ENCODE measurements around the gene TMPRSS4. TPM values are rescaled to one million over a fixed set of nuclear protein-coding genes. Genes with fewer than 3 reads are reported as not detected.

The TMPRSS4 gene
- total RNA-seq, 4 donors from 2014 or later: 224 to 423 (median 248) TPM

DNA sequence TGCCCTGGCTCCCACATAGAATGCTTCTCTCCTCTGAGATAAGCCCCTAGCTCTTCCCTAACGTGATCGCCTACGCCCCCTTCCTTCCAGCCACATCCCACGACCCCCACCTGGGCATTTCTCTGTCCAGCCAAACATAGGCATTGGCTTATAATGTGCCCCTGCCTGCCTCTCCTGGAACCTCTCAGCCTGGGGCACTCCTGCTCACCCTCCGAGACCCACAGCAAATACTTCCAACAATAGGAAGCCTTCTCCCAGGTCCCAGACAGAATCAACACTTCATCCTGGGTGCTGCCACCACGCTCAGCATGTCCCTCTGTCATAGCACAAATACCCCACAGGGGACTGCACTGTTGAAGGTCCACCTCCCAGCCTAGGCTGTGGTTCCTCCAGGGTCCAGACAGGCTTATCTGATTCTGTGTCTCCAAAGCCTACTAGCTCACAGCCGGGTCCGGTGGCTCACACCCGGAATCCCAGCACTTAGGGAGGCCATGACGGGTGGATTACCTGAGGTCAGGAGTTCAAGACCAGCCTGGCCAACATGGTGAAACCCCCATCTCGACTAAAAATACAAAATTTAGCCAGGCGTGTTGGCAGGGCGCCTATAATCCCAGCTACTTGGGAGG is 24.2 kb upstream of the TMPRSS4 start:
- in situ Hi-C loops (cut with MboI; ENCODE audit: low pct_ligation_motif_present in 1 of 4, low pct_unique_long_range_greater_than_20kb in 1 of 4, low sequenced_read_pairs in 3 of 4): loop anchor here (10.0 to 25.0 kb wide), 7 partner anchors 98 to 615 kb away; partner anchors contain the start of gene FXYD2 (in 1 of the 4)
- peaks cover 0 to 3% (median 0%) of the 10 kb centered on the region in 4 donors for H3K4me1 ChIP-seq
- intact Hi-C loops (cut with DNase I; ENCODE audit: low total_unique reads): no loop called here
- no peak overlapping the region for H3K27ac ChIP-seq
- H3K4me3 ChIP-seq: no peak overlapping the region
- DNase-seq: peak; percentile 7
- no peaks in the 10 kb centered on the region for H3K9me3 ChIP-seq
- no peaks in the 10 kb centered on the region for H3K27me3 ChIP-seq
- TF ChIP-seq POLR2A (IDR thresholded peaks at IDR 0.05): no peak
- no peak for TF ChIP-seq EP300 (IDR thresholded peaks at IDR 0.05; ENCODE audit: low read depth)
- TF ChIP-seq, protein P1, sequence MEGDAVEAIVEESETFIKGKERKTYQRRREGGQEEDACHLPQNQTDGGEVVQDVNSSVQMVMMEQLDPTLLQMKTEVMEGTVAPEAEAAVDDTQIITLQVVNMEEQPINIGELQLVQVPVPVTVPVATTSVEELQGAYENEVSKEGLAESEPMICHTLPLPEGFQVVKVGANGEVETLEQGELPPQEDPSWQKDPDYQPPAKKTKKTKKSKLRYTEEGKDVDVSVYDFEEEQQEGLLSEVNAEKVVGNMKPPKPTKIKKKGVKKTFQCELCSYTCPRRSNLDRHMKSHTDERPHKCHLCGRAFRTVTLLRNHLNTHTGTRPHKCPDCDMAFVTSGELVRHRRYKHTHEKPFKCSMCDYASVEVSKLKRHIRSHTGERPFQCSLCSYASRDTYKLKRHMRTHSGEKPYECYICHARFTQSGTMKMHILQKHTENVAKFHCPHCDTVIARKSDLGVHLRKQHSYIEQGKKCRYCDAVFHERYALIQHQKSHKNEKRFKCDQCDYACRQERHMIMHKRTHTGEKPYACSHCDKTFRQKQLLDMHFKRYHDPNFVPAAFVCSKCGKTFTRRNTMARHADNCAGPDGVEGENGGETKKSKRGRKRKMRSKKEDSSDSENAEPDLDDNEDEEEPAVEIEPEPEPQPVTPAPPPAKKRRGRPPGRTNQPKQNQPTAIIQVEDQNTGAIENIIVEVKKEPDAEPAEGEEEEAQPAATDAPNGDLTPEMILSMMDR (IDR thresholded peaks at IDR 0.05): no peak
- 78% methylated on average over 13 of the region's 13 CpGs; no CpG with 5 or more reads in 1 of the 2 donors for WGBS, 2 donors (ENCODE audit: low coverage in 1 of 2)
- no peaks in the 10 kb centered on the region for H3K36me3 ChIP-seq

DNA sequence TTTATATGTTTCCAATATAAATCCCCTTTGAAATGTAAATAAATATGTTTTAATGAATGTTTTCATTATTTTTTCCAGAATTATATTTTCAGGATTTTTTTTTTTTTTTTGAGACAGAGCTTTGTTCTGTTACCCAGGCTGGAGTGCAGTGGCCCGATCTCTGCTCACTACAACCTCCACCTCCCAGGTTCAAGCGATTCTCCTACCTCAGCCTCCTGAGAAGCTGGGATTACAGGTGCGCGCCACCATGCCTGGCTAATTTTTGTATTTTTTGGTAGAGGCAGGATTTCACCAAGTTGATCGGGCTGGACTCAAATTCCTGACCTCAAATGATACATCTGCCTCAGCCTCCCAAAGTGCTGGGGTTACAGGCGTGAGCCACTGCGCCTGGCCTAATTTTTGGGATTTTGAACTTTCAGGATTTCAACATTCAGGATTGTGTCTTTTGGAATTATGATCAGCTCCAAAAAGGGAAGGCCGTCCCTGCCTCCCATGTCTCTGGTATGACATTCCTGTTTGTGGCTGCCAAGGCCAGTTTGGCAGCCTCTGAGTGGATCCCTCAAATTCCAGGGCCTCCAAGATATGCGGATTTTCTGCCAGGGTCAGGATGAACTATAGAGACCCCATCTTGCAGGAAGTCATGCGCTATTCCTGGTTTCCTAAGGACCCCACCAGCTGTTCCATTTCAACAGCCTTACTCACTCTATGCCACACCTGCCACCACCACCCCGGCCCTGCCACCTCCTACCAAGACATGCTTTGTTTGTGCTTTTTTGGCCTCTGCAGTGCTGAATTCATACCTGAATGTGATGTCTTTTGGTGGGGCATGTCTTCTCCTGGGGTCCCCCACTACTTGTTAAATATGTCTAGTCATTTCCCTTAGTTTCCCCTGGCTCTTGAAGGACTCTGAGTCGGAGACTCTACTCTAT is 21.9 kb upstream of the TMPRSS4 start:
- 90 to 95% methylated on average over 2 to 12 of the region's 12 CpGs for WGBS, 2 donors (ENCODE audit: low coverage in 1 of 2)
- Histone ChIP-seq H3K36me3 (no peaks in the 10 kb centered on the region), H3K27ac (no peak overlapping the region), H3K9me3 (no peaks in the 10 kb centered on the region), H3K4me1 (peaks cover 0 to 3% (median 0%) of the 10 kb centered on the region in 4 donors), H3K27me3 (no peaks in the 10 kb centered on the region), H3K4me3 (no peak overlapping the region)
- intact Hi-C loops (cut with DNase I; ENCODE audit: low total_unique reads) (no loop called here), in situ Hi-C loops (cut with MboI; ENCODE audit: low pct_ligation_motif_present in 1 of 4, low pct_unique_long_range_greater_than_20kb in 1 of 4, low sequenced_read_pairs in 3 of 4) (loop anchor here (10.0 to 25.0 kb wide), 7 partner anchors 100 to 618 kb away; partner anchors contain the start of gene FXYD2 (in 1 of the 4))
- TF ChIP-seq POLR2A (IDR thresholded peaks at IDR 0.05) (no peak), POLR2AphosphoS5 (IDR thresholded peaks at IDR 0.05) (no peak), EP300 (IDR thresholded peaks at IDR 0.05; ENCODE audit: low read depth) (no peak)
- TF ChIP-seq, protein P1 (IDR thresholded peaks at IDR 0.05): no peak
- DNase-seq: peak; percentile 3

DNA sequence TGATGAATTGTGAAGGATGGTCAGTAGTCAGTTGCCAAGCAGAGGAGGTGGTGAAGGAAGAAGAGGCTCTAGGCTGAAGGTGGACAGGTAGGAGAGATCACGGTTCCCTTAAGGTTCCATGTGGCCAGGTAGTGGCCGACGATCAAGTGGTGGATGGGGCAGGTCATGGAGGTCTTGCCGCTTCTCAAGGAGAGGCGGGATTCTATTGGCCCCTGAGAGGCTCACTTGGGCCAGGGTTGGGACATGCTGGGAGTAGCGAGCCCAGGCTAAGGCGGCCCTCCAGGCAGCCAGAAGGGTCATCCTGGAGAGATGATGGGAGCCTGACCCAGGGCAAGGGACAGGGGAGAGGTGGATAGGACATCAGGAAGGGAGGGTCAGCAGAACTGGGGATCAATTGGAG is 20.9 kb upstream of the TMPRSS4 start:
- no peaks in the 10 kb centered on the region for H3K9me3 ChIP-seq
- no peak overlapping the region for H3K4me3 ChIP-seq
- intact Hi-C loops (cut with DNase I; ENCODE audit: low total_unique reads): no loop called here
- in situ Hi-C loops (cut with MboI; ENCODE audit: low pct_ligation_motif_present in 1 of 4, low pct_unique_long_range_greater_than_20kb in 1 of 4, low sequenced_read_pairs in 3 of 4): loop anchor here (10.0 to 25.0 kb wide), 7 partner anchors 101 to 619 kb away; partner anchors contain the start of gene FXYD2 (in 1 of the 4)
- H3K4me1 ChIP-seq: peaks cover 0 to 3% (median 0%) of the 10 kb centered on the region in 4 donors
- TF ChIP-seq POLR2AphosphoS5 (IDR thresholded peaks at IDR 0.05) (no peak), POLR2A (IDR thresholded peaks at IDR 0.05) (no peak), EP300 (IDR thresholded peaks at IDR 0.05; ENCODE audit: low read depth) (no peak)
- TF ChIP-seq, protein P1 (IDR thresholded peaks at IDR 0.05): no peak
- H3K27ac ChIP-seq: no peak overlapping the region
- 97 to 100% methylated on average over 3 to 7 of the region's 7 CpGs for WGBS, 2 donors (ENCODE audit: low coverage in 1 of 2)
- no peaks in the 10 kb centered on the region for H3K36me3 ChIP-seq
- peak; percentile 3 for DNase-seq
- no peaks in the 10 kb centered on the region for H3K27me3 ChIP-seq

DNA sequence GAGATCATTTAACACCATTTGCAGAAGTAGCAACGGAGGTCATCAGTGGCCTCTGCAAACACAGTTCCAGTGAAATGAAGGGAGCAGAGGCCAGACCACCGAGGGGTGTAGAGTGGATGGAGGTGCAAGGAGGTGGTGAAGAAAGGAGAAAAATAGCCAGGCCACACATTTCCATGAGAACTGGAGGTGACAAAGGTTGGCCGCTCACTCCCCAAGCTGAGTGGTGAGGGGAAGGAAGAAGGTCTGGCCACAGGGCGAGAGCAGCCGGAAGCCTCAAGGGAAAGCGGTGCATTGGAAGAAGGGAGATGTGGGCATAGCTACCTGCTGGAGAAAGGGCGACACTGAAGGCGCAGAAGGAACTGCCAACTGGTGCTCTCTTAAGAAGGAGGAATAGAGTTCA is 20.1 kb upstream of the TMPRSS4 start:
- TF ChIP-seq, protein P1 (IDR thresholded peaks at IDR 0.05): no peak
- TF ChIP-seq POLR2A (IDR thresholded peaks at IDR 0.05) (no peak), POLR2AphosphoS5 (IDR thresholded peaks at IDR 0.05) (no peak), EP300 (IDR thresholded peaks at IDR 0.05; ENCODE audit: low read depth) (no peak)
- Histone ChIP-seq H3K4me1 (peaks cover 0 to 3% (median 0%) of the 10 kb centered on the region in 4 donors), H3K27ac (no peak overlapping the region), H3K9me3 (no peaks in the 10 kb centered on the region), H3K4me3 (no peak overlapping the region), H3K27me3 (no peaks in the 10 kb centered on the region), H3K36me3 (no peaks in the 10 kb centered on the region)
- peak; percentile 5 for DNase-seq
- in situ Hi-C loops (cut with MboI; ENCODE audit: low pct_ligation_motif_present in 1 of 4, low pct_unique_long_range_greater_than_20kb in 1 of 4, low sequenced_read_pairs in 3 of 4) (loop anchor here (10.0 to 25.0 kb wide), 7 partner anchors 102 to 620 kb away; partner anchors contain the start of gene FXYD2 (in 1 of the 4)), intact Hi-C loops (cut with DNase I; ENCODE audit: low total_unique reads) (no loop called here)
- WGBS, 2 donors (ENCODE audit: low coverage in 1 of 2): 75 to 85% methylated on average over 8 of the region's 8 CpGs
